Uterus (tissue), 2 donors: Measurements from ENCODE around the gene TMBIM1.

ENCODE experiments used
- POLR2A ChIP-seq, 2 donors: fragments of 450-650 bp; IDR thresholded peaks; one replicate each; pipeline ENCODE4 v1.6.1; 2016; ENCODE audit warnings: antibody characterized with exemption in 2 of 2, mild to moderate bottlenecking in 1 of 2, moderate library complexity in 1 of 2
- TF ChIP-seq, protein P1 (sequence below), 4 experiments: fragments of 200-600 bp in 2 of 4; fragments of 450-650 bp in 2 of 4; sonication (generic) in 2 of 4; IDR thresholded peaks; one replicate each; pipeline ENCODE4 v1.5.1; 2016 to 2019; ENCODE audit warnings: antibody characterized with exemption in 4 of 4, mild to moderate bottlenecking in 2 of 4, moderate library complexity in 1 of 4

- TF ChIP-seq, protein P1, sequence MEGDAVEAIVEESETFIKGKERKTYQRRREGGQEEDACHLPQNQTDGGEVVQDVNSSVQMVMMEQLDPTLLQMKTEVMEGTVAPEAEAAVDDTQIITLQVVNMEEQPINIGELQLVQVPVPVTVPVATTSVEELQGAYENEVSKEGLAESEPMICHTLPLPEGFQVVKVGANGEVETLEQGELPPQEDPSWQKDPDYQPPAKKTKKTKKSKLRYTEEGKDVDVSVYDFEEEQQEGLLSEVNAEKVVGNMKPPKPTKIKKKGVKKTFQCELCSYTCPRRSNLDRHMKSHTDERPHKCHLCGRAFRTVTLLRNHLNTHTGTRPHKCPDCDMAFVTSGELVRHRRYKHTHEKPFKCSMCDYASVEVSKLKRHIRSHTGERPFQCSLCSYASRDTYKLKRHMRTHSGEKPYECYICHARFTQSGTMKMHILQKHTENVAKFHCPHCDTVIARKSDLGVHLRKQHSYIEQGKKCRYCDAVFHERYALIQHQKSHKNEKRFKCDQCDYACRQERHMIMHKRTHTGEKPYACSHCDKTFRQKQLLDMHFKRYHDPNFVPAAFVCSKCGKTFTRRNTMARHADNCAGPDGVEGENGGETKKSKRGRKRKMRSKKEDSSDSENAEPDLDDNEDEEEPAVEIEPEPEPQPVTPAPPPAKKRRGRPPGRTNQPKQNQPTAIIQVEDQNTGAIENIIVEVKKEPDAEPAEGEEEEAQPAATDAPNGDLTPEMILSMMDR (IDR thresholded peaks at IDR 0.05), result no peak
- no peak for TF ChIP-seq POLR2A (IDR thresholded peaks at IDR 0.05)
These were observed 20.0 kb upstream of the TMBIM1 start for GRCh38 chr2:218312267-218312756.
